Suppressor macrophage (primary cell): ENCODE data around the gene ARIH1.
"Not testable (repeated sequence)": the region's sequence is repeated elsewhere in the genome, so short reads cannot be mapped to it uniquely, and the experiment has no call there.

Source experiments
- DNase-seq, 4 experiments: peaks; one replicate each; pipeline ENCODE4 v3.0.0-alpha.2; 2020 to 2022

The ARIH1 gene

DNA sequence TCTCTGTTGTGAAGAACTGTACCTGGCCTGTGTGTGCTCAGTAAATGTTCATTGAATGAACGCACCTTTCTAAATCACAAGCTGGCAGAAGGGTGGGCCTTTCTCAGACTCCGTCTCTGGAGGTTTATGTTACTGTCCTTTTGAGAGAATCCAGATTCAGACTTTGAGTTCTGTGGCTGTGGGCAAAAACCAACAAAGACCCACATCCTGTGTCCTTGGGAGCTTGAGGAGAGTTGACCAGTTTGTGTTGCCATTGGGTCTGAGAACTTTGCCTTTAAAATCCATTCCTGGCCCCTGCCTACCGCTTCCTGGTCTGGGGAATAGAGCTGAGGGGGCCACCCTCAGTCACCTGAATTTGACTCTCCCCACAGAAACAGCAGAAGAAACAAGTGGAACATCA, 134.0 kb downstream of the ARIH1 start:
- not testable (repeated sequence) for DNase-seq

DNA sequence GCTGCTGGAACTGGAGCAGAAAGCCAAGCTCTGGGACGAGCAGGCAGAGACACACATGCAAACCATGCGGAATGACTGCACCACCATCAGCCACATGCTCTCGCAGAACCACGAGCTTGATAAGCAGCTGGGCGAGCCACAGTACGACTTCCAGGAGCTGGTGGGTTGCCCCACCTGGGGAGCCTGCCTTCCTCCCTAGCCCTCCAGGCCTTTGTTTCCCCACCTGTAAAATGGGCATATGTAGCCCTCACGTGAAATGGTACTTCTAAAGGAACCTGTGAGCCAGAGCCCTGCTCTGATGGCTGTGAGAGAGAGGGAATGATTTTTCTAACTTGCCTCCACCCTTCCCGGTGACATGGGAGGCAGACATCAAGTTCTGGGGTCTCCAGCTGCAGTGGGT, 135.7 kb downstream of the ARIH1 start:
- no peak for DNase-seq

DNA sequence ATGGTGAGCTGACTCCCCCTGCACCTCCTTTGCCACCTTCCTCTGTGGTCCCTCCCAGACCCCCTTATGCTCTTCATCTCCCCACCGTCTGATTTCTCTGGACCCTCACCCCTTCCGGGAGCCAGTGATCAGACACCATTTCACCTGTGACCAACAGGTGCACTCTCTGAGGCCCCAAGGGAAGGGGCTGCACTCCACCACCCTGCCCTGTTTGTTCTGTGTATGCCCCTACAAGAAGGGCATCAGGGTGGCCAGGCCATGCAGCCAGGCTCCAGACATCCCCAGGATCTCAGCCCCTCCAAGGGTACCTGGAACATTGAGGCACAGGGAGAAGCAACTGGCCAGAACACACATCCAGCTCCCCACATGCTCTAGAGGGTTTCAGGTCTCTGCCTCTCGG, 138.2 kb downstream of the ARIH1 start:
- DNase-seq, result not testable (repeated sequence)

DNA sequence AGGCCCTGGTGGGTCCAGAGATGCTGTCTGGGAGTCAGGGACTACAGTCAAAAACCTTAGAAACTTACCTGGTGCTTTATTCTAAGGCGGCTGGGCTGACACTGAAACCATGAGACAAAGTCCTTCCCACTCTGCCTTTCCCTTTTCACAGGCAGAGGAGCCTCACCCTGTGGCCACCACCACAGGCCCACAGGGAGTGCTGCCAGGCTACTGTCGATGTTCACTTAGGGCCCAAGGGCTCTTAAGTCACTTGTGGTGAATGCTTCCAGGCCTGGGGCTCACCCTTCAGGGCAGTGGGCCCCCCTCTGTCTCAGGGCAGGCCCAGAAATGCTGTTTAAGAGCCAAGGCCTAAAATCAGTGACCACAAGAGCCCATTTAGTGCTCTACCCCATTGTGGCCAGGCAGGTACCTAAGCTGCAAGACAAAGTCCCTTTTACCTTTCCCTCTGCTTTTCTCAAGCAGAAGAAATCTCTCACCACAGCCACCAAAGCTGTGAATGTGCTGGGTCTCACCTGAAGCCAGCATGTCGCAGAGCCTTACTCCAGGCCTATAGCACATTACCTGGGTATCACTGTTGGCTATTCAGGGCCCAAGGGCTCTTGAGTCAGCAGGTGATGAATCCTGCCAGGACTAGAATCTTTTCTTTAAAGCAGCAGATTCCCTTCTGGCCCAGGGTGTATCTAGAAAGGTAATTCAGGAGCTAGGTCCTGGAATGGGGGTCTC, 140.8 kb downstream of the ARIH1 start:
- no peak for DNase-seq

DNA sequence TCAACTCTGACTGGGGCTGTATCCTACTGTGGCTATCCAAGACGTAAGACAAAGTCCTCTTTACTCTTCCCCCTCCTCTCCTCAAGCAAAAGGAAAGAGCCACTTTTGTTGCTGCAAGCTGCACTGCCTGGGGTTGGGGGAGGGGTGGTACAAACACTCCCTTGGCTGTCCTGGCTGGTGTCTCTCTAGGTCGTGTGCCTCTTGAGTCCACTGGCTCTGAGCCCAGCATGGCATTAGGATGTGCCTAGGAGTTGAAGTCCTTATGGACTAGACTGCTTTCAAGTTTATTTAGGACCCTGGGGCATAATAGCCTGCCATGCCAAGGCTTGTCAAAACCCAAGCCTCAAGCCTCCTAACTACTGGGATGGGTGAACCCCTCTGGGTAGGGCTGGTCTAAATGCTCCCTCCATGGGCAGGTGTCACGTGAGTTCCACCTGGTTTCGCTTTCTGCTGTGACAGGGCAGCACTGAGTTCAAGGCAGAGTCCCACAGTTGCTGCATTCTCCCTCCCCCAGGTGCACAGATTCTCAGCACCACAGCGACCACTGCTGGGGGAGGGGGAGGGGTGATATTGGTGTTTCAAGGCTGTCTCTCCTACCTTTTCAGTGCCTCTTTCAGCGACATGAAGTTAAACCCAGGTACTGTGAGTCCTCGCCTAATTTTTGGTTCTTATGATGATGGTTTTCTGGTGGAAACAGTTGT, 141.6 kb downstream of the ARIH1 start:
- not testable (repeated sequence) for DNase-seq

- no peak for DNase-seq
Measured at GRCh38 chr15:72616491-72617210, 142.5 kb downstream of the ARIH1 start.

DNA sequence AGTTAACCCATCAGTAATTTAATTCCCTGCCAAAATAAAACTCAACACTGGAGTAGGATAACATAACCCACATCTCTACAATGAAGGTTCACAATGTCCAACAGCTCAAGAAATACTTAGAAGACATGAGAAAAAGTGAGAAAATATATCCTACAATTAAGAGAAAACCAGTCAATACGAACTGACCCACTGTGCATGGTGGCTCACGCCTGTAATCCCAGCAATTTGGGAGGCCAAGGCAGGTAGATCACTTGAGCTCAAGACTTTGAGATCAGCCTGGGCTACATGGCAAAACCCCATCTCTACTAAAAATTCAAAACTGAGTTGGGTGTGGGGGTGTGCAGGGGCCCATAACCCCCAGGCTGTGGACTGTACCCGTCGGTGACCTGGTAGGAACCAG, 149.7 kb downstream of the ARIH1 start:
- DNase-seq, result not testable (repeated sequence)

DNA sequence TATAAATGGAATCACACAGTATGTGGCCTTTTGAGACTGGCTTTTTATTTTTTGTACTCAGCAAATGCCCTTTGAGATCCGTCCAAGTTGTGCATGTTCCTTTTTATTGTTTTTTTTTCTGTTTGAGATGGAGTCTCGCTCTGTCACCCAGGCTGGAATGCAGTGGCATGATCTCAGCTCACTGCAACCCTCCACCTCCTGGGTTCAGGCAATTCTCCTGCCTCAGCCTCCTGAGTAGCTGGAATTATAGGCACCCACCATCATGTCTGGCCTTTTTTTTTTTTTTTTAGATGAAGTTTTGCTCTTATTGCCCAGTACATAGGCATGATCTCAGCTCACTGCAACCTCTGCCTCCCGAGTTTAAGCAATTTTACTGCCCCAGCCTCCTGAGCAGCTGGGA, 152.0 kb downstream of the ARIH1 start:
- not testable (repeated sequence) for DNase-seq

DNA sequence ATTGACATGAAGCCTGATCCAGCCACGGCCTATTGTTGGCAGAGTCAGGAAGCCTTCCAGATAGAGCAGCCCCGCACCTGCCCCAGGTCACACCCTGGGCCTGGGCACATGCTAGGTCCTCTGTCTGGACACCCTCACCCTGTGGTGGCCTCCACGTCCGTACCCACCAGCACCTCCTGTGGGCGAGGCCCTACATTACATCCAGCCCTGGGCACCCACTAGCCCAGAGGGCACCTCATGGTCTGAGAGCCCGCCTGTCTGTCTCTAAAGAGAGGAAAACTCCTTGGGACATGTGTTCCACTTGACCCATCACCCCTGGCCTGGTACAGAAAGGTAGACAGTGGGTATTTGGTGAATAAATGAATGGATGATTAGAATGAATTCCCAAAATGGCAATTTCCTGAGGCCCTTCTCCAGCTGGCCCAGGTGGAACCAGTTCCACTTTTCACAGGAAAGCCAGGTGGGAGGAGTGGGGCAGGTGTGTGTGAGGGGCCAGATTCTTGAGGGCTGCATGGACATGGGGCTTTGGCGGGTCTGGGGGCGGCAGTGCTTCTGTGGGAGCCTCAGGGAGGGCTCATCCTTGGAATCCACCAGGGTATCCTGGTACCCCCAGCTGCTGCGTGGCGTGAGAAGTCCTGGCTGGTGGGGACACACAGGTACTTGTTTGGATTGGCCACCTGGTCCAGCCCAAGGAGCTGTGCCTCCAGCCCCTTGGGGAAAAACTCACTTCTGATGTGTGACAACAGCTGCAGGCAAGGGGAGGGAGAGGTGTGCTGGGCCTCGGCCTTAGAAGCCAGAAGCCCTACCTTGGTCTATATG, 154.3 kb downstream of the ARIH1 start:
- peak in 3 of 4 experiments; percentile 3 to 23 (median 3) for DNase-seq

- DNase-seq, result not testable (repeated sequence)
Measured at GRCh38 chr15:72629068-72629570, 155.0 kb downstream of the ARIH1 start.

DNA sequence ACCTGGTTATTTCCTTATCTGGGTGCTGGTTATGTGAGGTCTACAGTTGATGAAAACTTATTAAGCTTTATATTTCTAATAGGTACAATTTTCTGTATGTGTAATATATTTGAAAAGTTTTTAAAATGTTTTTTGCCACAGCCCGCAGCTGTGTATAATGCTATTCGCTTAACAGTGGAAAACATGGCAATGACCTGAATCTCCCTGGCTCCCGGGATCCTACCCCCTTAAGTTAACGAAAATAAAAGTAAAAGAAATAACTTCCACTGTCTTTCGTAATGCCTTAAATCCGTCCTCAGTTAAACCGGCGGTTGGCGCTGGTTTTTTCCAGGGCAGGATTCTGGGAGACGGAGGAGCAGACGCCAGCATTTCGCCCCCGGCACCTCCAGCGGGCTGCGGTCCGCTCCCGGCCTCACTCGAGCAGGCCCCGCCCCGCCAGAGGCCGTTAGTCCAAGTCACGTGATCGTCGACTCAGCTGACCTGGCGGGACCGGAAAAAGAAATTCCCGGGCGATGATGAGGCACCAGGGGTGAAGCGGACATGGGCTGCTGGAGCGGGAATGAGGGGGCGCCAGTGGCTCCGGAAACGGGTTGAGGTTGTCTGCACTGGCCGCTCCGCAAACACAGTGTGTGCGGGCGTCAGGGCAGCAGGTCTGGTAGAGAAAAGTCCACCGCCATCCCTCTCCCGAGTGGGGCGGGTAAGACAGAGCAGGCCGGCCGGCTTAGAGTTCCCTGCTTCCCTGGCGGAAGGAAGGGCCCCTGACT, 162.6 kb downstream of the ARIH1 start:
- peak in 2 of 4 experiments; percentile 93 to 94 for DNase-seq

- DNase-seq, result not testable (repeated sequence)
Measured at GRCh38 chr15:72639759-72640483, 165.8 kb downstream of the ARIH1 start.

GRCh38 chr15:72642271-72642670, 168.1 kb downstream of the ARIH1 start:
- DNase-seq, result not testable (repeated sequence)

GRCh38 chr15:72648631-72649253, 174.6 kb downstream of the ARIH1 start:
- not testable (repeated sequence) for DNase-seq
